Fibroblast of skin of right quadriceps (primary cell): ENCODE data around the gene CGN.

Experiments used
- DNase-seq: peaks from one replicate; pipeline ENCODE4 v3.0.0-alpha.2; 2013

Gene CGN

GRCh38 chr1:151529211-151529702 lies 18.1 kb downstream of the CGN start:
- no peak for DNase-seq

- DNase-seq, result no peak
Measured at GRCh38 chr1:151529781-151530180, 18.6 kb downstream of the CGN start.

GRCh38 chr1:151530461-151530860 lies 19.3 kb downstream of the CGN start:
- DNase-seq, result no peak

- no peak for DNase-seq
Measured at GRCh38 chr1:151533870-151534269, 22.7 kb downstream of the CGN start.

- DNase-seq, result peak; percentile 63
Measured at GRCh38 chr1:151534662-151535278, 23.6 kb downstream of the CGN start.

- peak; percentile 37 for DNase-seq
Measured at GRCh38 chr1:151535326-151536271, 24.4 kb downstream of the CGN start.

GRCh38 chr1:151536499-151536898 lies 25.3 kb downstream of the CGN start:
- no peak for DNase-seq

GRCh38 chr1:151537112-151537511 lies 25.9 kb downstream of the CGN start:
- DNase-seq, result peak; percentile 97

GRCh38 chr1:151539321-151540020 lies 28.3 kb downstream of the CGN start:
- DNase-seq, result peak; percentile 89

- peak; percentile 90 for DNase-seq
Measured at GRCh38 chr1:151540021-151540981, 29.1 kb downstream of the CGN start, which contains the start of gene TUFT1. TUFT1 (plus strand) TSS chr1:151540309; CDS start chr1:151540367, 58 bp downstream.

GRCh38 chr1:151540982-151541377 lies 29.8 kb downstream of the CGN start:
- DNase-seq, result no peak

GRCh38 chr1:151541752-151542151 lies 30.6 kb downstream of the CGN start:
- no peak for DNase-seq

GRCh38 chr1:151542710-151543129 lies 31.5 kb downstream of the CGN start:
- peak; percentile 97 for DNase-seq

GRCh38 chr1:151545542-151545941 lies 34.4 kb downstream of the CGN start:
- no peak for DNase-seq

- peak; percentile 39 for DNase-seq
Measured at GRCh38 chr1:151546011-151546925, 35.1 kb downstream of the CGN start.

- DNase-seq, result peak; percentile 97
Measured at GRCh38 chr1:151547119-151547899, 36.1 kb downstream of the CGN start.

GRCh38 chr1:151547900-151548230 lies 36.7 kb downstream of the CGN start:
- no peak for DNase-seq

GRCh38 chr1:151549199-151549598 lies 38.0 kb downstream of the CGN start:
- DNase-seq, result no peak

GRCh38 chr1:151553659-151554058 lies 42.5 kb downstream of the CGN start:
- peak; percentile 58 for DNase-seq

- DNase-seq, result no peak
Measured at GRCh38 chr1:151556052-151556451, 44.9 kb downstream of the CGN start.
